NOMO-1 treated with DMSO at 0.1 percent for 48 hours (cell line): ENCODE results near the gene ADAM19.
"Not testable (repeated sequence)": the region's sequence is repeated elsewhere in the genome, so short reads cannot be mapped to it uniquely, and the experiment has no call there.

Source experiments
- DNase-seq: peaks from one replicate; lab custom pipeline; 2025; ENCODE audit not compliant: unreplicated experiment; lab: John Stamatoyannopoulos, UW

ADAM19 gene

DNA sequence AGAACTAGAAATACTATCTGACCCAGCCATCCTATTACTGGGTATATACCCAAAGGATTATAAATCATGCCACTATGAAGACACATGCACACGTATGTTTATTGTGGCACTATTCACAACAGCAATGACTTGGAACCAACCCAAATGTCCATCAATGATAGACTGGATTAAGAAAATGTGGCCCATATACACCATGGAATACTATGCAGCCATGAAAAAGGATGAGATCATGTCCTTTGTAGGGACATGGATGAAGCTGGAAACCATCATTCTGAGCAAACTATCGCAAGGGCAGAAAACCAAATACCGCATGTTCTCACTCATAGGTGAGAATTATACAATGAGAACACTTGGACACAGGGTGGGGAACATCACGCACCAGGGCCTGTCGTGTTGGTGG, 145.7 kb downstream of the ADAM19 start:
- DNase-seq = not testable (repeated sequence)
